Parathyroid adenoma (tissue), 2 donors: ENCODE measurements around the gene FANK1.

Experiments used
- H2AFZ ChIP-seq: fragments of 300-600 bp; sonication (generic); one replicate; pipeline ENCODE4 v1.7.0; 2017; ENCODE audit warnings: antibody characterized with exemption, mild to moderate bottlenecking
- H3K27ac ChIP-seq: fragments of 300-600 bp; sonication (generic); one replicate; pipeline ENCODE4 v1.7.0; 2017
- H3K27me3 ChIP-seq: fragments of 300-600 bp; sonication (generic); one replicate; pipeline ENCODE4 v1.7.0; 2017; ENCODE audit warnings: low read length; ENCODE audit not compliant: control insufficient read depth, insufficient read depth
- H3K36me3 ChIP-seq: fragments of 300-600 bp; sonication (generic); one replicate; pipeline ENCODE4 v1.7.0; 2017; ENCODE audit warnings: low read length; ENCODE audit not compliant: control insufficient read depth, insufficient read depth
- H3K4me1 ChIP-seq: fragments of 300-600 bp; sonication (generic); one replicate; pipeline ENCODE4 v1.7.0; 2017; ENCODE audit warnings: control low read depth
- H3K4me2 ChIP-seq: fragments of 300-600 bp; sonication (generic); one replicate; pipeline ENCODE4 v1.7.0; 2017; ENCODE audit warnings: low read length
- H3K4me3 ChIP-seq: fragments of 300-600 bp; sonication (generic); one replicate; pipeline ENCODE4 v1.7.0; 2017; ENCODE audit warnings: low read depth, low read length
- H3K79me2 ChIP-seq: fragments of 300-600 bp; sonication (generic); one replicate; pipeline ENCODE4 v1.7.0; 2017; ENCODE audit warnings: control low read depth
- H3K9ac ChIP-seq: fragments of 300-600 bp; sonication (generic); one replicate; pipeline ENCODE4 v1.7.0; 2017; ENCODE audit warnings: mild to moderate bottlenecking
- H3K9me3 ChIP-seq: fragments of 300-600 bp; sonication (generic); one replicate; pipeline ENCODE4 v1.7.0; 2017; ENCODE audit warnings: low read length; ENCODE audit not compliant: control insufficient read depth
- TF ChIP-seq, protein P1 (sequence below): fragments of 300-600 bp; sonication (generic); IDR thresholded peaks from one replicate; pipeline ENCODE4 v1.7.0; 2017; ENCODE audit warnings: antibody characterized with exemption, mild to moderate bottlenecking
- donor health status: primary hyperparathyroidism.

Gene FANK1

DNA sequence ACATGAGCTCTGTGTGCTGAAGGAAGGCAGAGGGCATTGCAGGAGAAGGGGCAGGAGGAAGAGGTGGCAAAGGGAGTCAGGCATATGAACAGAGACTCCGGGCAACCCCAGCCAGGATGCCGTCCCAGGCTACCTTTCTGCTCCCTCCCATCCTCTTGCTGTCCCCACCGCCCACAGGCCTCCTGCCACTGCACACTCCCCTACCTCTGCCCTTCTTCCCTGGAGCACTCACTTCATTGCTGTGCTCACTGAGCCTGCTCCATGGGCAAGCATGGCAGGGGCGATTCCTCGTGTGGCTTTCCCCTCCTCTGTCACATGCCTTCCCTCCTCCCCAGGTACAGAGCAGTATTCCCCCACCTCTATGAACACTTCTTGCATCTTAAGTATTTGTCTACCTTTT is 93.4 kb downstream of the FANK1 start:
- H3K27me3 ChIP-seq, result no peaks in the 10 kb centered on the region
- no peaks in the 10 kb centered on the region for H3K4me1 ChIP-seq
- no peak overlapping the region for H3K9ac ChIP-seq
- H3K4me3 ChIP-seq, result no peak overlapping the region
- H3K36me3 ChIP-seq, result no peaks in the 10 kb centered on the region
- H3K4me2 ChIP-seq, result no peak overlapping the region
- H3K79me2 ChIP-seq, result no peaks in the 10 kb centered on the region
- TF ChIP-seq, protein P1, sequence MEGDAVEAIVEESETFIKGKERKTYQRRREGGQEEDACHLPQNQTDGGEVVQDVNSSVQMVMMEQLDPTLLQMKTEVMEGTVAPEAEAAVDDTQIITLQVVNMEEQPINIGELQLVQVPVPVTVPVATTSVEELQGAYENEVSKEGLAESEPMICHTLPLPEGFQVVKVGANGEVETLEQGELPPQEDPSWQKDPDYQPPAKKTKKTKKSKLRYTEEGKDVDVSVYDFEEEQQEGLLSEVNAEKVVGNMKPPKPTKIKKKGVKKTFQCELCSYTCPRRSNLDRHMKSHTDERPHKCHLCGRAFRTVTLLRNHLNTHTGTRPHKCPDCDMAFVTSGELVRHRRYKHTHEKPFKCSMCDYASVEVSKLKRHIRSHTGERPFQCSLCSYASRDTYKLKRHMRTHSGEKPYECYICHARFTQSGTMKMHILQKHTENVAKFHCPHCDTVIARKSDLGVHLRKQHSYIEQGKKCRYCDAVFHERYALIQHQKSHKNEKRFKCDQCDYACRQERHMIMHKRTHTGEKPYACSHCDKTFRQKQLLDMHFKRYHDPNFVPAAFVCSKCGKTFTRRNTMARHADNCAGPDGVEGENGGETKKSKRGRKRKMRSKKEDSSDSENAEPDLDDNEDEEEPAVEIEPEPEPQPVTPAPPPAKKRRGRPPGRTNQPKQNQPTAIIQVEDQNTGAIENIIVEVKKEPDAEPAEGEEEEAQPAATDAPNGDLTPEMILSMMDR, result no peak
- H3K9me3 ChIP-seq, result no peaks in the 10 kb centered on the region
- no peak overlapping the region for H3K27ac ChIP-seq
- no peak overlapping the region for H2AFZ ChIP-seq

DNA sequence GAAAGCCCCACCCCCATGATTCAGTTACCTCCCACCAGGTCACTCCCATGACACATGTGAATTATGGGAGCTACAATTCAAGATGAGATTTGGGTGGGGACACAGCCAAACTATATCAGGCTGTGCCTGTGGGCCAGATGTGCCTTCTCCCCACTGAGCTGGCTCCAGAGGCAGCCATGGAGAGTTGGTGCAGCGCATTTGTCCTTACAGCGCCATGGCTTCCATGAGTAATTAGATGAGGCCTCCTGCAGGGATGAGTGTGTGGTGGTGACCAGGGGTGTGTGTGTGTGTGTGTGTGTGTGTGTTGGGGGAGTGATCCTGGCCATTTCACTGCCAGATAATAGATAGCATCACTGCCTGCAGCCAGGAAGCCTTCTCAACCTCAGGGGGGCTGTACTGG is 94.6 kb downstream of the FANK1 start:
- Histone ChIP-seq H3K79me2 (no peaks in the 10 kb centered on the region), H3K4me2 (no peak overlapping the region)
- TF ChIP-seq, protein P1, result no peak

DNA sequence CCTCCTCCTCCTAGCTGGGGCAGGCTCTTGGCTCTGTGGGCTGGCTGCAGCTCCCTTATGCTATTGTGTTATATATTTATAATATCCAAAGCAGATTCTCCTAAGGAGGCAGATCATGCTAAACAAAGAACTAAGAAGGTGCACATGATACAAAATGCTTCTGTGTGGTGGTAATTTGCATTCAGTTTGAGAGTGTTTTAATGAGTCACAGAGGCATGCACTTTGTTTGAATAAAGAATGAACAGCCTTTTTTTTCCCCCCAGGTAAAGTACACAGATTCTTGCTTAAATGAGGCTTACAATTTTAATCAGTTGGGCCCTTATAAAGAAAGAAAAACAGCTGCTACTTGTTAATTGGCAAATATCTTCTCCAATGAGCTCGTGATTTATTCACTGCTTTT is 95.0 kb downstream of the FANK1 start:
- Histone ChIP-seq H3K4me3 (no peak overlapping the region), H2AFZ (no peak overlapping the region), H3K4me2 (no peak overlapping the region), H3K9me3 (no peaks in the 10 kb centered on the region), H3K4me1 (no peaks in the 10 kb centered on the region), H3K27ac (no peak overlapping the region), H3K9ac (no peak overlapping the region), H3K79me2 (no peaks in the 10 kb centered on the region), H3K36me3 (no peaks in the 10 kb centered on the region), H3K27me3 (no peaks in the 10 kb centered on the region)
- TF ChIP-seq, protein P1, result no peak

More for the DNA sequence above, 94.6 kb downstream of the FANK1 start:
- Histone ChIP-seq H3K36me3 (no peaks in the 10 kb centered on the region), H2AFZ (no peak overlapping the region), H3K27me3 (no peaks in the 10 kb centered on the region), H3K4me3 (no peak overlapping the region), H3K4me1 (no peaks in the 10 kb centered on the region), H3K27ac (no peak overlapping the region), H3K9ac (no peak overlapping the region), H3K9me3 (no peaks in the 10 kb centered on the region)

- no peaks in the 10 kb centered on the region for H3K9me3 ChIP-seq
- H2AFZ ChIP-seq, result no peak overlapping the region
- H3K79me2 ChIP-seq, result no peaks in the 10 kb centered on the region
- H3K9ac ChIP-seq, result no peak overlapping the region
- no peaks in the 10 kb centered on the region for H3K27me3 ChIP-seq
- H3K27ac ChIP-seq, result no peak overlapping the region
- H3K4me3 ChIP-seq, result no peak overlapping the region
- no peak overlapping the region for H3K4me2 ChIP-seq
- H3K4me1 ChIP-seq, result no peaks in the 10 kb centered on the region
- TF ChIP-seq, protein P1, result no peak
- no peaks in the 10 kb centered on the region for H3K36me3 ChIP-seq
Measured at GRCh38 chr10:125992254-125992653, 95.9 kb downstream of the FANK1 start.

DNA sequence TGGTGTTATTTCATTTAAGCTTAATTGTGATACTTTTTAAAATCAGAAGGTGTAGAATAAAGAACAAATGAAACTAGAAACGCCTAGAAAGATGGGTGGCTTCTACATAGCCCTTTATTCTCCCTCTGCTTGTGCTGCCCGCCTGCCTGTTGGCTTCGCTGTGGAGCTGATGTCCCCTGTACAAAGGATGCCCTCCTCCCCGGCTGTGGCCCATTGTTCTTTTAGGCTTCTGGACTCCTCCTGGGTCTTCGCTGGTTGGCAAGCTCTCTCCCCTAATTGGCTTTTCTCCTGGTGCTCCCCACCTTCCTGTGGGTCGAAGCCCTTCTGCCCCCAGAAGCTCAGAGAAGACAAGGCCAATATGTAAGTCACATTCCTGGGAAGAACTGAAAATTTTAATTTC is 98.2 kb downstream of the FANK1 start:
- Histone ChIP-seq H3K36me3 (no peaks in the 10 kb centered on the region), H3K4me1 (no peaks in the 10 kb centered on the region), H3K4me2 (no peak overlapping the region), H3K9me3 (no peaks in the 10 kb centered on the region), H3K9ac (no peak overlapping the region), H2AFZ (no peak overlapping the region), H3K4me3 (no peak overlapping the region), H3K27ac (no peak overlapping the region), H3K79me2 (no peaks in the 10 kb centered on the region), H3K27me3 (no peaks in the 10 kb centered on the region)
- TF ChIP-seq, protein P1, result no peak
